GM21526 (cell line): ENCODE measurements around the gene MMP21.

Experiments
- ATAC-seq: cut with Tn5 transposase; IDR thresholded peaks from one replicate; pipeline ENCODE4 v1.9.1; 2021; ENCODE audit warnings: moderate library complexity; ENCODE audit not compliant: unreplicated experiment, low FRiP score

The MMP21 gene

GRCh38 chr10:125775491-125776106 is at the start of gene MMP21:
Gene MMP21, minus strand, starts transcription at chr10:125775821. Its CDS starts 0 bp downstream, at chr10:125775821.
- ATAC-seq, result no peak

GRCh38 chr10:125824736-125825135 is 49.1 kb upstream of the MMP21 start:
- ATAC-seq, result no peak

- peak; percentile 2 for ATAC-seq
Measured at GRCh38 chr10:125823663-125824251, 48.1 kb upstream of the MMP21 start.

GRCh38 chr10:125822878-125823662 is 47.4 kb upstream of the MMP21 start, which contains the start of the genes BCCIP and UROS:
Gene BCCIP, plus strand, starts transcription at chr10:125823546. Its CDS starts 12 bp downstream, at chr10:125823558.
Gene UROS, minus strand, starts transcription at chr10:125823258. Its CDS starts 6,759 bp downstream, at chr10:125816499.
- peak; percentile 74 for ATAC-seq

DNA sequence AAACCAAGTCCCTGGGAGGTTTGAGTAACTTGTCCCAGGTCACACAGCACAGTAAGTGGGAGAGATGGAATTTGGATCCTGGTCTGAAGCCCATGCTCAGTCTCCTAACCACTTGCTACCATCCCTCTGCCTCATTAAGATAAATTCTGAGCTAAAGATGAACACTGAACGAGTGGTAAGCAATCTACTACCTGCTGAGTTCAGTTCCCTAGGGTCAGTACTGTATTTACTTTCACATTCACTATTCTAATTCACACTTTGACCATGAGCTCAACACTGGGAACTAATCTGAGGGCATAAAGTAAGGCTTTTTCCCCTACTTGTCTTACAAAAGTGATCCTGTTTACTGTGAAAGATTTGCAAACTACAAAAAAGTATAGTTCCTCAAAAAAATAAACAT is 45.1 kb upstream of the MMP21 start:
- peak; percentile 50 for ATAC-seq

DNA sequence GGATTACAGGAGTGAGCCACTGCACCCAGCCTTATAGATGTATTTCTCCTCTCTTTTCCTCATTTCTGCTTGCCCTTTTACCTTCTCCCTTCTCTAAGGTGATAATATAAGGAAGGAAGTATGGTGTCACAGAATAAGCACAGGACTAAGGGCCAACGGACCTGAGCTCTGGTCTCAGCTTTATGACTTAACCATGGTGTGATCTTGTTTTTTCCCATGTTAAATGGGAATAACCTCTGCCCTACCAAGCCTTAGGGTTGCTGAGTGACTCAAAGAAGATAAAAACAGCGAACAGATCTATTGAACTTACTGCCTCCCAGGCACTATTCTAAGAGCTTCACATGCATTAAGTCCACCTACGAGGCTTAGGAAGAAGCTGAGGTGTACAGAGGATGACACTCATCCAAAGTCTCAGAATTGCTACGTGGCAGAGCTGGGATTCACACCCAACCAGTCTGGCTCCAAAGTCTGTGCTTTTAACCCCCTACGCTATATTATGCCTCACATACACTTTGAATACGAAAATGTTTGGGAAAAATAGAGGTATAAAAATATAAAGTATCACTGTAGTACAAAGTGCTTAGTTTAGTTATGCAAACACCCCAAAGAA is 41.8 kb upstream of the MMP21 start:
- no peak for ATAC-seq

- ATAC-seq, result no peak
Measured at GRCh38 chr10:125816548-125816947, 40.9 kb upstream of the MMP21 start.

GRCh38 chr10:125815764-125816163 is 40.1 kb upstream of the MMP21 start:
- no peak for ATAC-seq

GRCh38 chr10:125812128-125812750 is 36.6 kb upstream of the MMP21 start:
- ATAC-seq, result no peak

- ATAC-seq, result no peak
Measured at GRCh38 chr10:125811251-125811650, 35.6 kb upstream of the MMP21 start.

- no peak for ATAC-seq
Measured at GRCh38 chr10:125808047-125808446, 32.4 kb upstream of the MMP21 start.

DNA sequence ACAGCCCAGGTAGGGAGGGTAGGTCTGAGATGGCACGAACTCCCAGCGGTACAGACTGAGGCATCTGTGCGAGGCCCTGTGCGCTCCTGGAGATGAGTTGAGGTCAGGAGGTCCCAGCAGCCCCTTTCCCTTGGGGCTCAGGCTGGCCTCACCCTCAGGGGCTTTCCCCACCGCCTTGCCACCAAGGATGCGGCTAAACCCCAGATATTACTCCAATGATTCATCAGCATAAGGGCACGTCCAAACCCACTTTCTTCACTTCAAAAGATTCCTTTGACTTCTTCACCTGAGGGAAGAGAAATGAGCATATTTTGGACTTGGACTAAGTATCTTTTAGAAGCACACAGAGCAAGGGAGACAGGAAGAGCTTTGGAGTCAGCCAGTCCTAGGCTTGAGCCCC is 27.1 kb upstream of the MMP21 start:
- ATAC-seq, result no peak

GRCh38 chr10:125802131-125802530 is 26.5 kb upstream of the MMP21 start:
- no peak for ATAC-seq

GRCh38 chr10:125801574-125801973 is 26.0 kb upstream of the MMP21 start:
- ATAC-seq, result no peak

GRCh38 chr10:125799451-125800182 is 24.0 kb upstream of the MMP21 start:
- no peak for ATAC-seq

DNA sequence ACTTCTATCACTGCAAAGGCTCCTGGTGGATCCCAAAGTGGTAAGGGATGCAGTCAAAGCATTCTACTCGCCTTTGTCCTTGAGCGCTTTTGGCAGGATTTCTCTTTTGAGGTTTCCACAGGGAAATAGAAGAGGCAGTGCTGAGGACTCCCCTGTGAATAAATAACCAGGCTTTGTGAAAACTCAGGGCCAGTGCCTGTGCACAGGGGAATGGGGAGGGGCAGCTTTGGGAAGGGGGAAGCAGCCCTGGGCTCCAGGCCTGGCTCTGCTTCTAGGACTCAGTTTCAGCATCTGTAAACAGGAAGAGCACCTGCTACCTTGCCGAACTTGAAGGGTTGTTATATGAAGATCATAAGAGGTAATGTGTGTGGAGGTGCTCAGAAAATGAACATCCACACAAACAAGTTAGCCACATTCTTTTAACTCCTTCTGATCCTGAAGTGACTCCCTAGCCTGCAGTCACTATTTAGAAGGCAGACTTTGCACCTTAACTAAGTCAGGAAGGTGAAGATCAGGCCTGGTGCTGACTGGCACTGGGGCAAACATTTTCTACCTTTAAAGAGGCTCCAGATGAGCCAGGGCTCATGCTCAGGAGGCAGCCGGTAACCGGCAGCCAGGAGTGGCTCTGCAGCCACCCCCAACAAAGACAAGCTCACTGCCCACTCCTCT is 22.5 kb upstream of the MMP21 start:
- ATAC-seq, result no peak

GRCh38 chr10:125797424-125797823 is 21.8 kb upstream of the MMP21 start:
- no peak for ATAC-seq

- ATAC-seq, result no peak
Measured at GRCh38 chr10:125795637-125796190, 20.1 kb upstream of the MMP21 start.

DNA sequence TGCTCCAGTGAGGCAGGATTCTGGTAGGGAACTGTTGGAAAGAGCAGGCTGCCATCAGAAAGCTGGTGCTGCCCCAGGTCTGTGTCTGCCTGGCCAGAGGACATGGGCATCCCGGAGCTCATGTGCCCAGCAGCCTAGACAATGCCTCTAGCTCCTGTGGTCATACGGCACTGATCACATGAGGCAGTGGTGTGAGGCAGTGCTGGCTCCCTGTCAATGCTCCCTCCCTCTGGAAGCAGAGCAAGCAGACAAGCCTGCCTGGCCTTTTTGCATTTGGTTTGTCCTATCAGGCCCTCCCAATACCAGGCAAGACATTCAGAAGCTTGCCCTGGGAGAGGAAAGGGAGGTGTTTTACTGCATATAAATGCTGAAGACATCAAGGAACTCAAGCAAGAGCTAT is 19.5 kb upstream of the MMP21 start:
- no peak for ATAC-seq
